ENCODE results near the gene TRPM3. TPM values are rescaled to one million over a fixed set of nuclear protein-coding genes. Genes with fewer than 3 reads are reported as not detected.
"Not testable (repeated sequence)": the region's sequence is repeated elsewhere in the genome, so short reads cannot be mapped to it uniquely, and the experiment has no call there.

Gene TRPM3
- total RNA-seq, 4 donors from 2014 or later: 0.51 to 8.4 (median 3.3) TPM

- H3K9me3 ChIP-seq: no peaks in the 10 kb centered on the region
These were observed 467.3 kb downstream of the TRPM3 start for GRCh38 chr9:70654144-70654543.

GRCh38 chr9:70644627-70645026 is 476.8 kb downstream of the TRPM3 start:
- H3K36me3 ChIP-seq; H3K4me1 ChIP-seq; intact Hi-C loops (cut with DNase I; ENCODE audit: low total_unique reads); H3K4me3 ChIP-seq; H3K27me3 ChIP-seq; H3K27ac ChIP-seq; H3K9me3 ChIP-seq; DNase-seq: not testable (repeated sequence)

More at GRCh38 chr9:70654144-70654543, 467.3 kb downstream of the TRPM3 start:
- Histone ChIP-seq H3K36me3 (no peaks in the 10 kb centered on the region), H3K4me3 (no peak overlapping the region), H3K27ac (no peak overlapping the region), H3K4me1 (no peaks in the 10 kb centered on the region), H3K27me3 (no peaks in the 10 kb centered on the region)
- TF ChIP-seq POLR2A (IDR thresholded peaks at IDR 0.05) (no peak), CTCF (IDR thresholded peaks at IDR 0.05) (no peak)
- no peak for DNase-seq
- intact Hi-C loops (cut with DNase I; ENCODE audit: low total_unique reads): no loop called here

- TF ChIP-seq POLR2A (IDR thresholded peaks at IDR 0.05): no peak
- TF ChIP-seq CTCF (IDR thresholded peaks at IDR 0.05): no peak
- Histone ChIP-seq H3K9me3 (no peaks in the 10 kb centered on the region), H3K36me3 (no peaks in the 10 kb centered on the region), H3K27ac (no peak overlapping the region), H3K27me3 (no peaks in the 10 kb centered on the region), H3K4me3 (no peak overlapping the region), H3K4me1 (no peaks in the 10 kb centered on the region)
- DNase-seq: no peak
- intact Hi-C loops (cut with DNase I; ENCODE audit: low total_unique reads): no loop called here
These were observed 479.1 kb downstream of the TRPM3 start for GRCh38 chr9:70642341-70642740.

- Histone ChIP-seq H3K27me3 (no peaks in the 10 kb centered on the region), H3K4me3 (no peak overlapping the region), H3K9me3 (no peaks in the 10 kb centered on the region), H3K36me3 (no peaks in the 10 kb centered on the region), H3K4me1 (no peaks in the 10 kb centered on the region), H3K27ac (no peak overlapping the region)
- intact Hi-C loops (cut with DNase I; ENCODE audit: low total_unique reads): no loop called here
- DNase-seq: no peak
- TF ChIP-seq CTCF (IDR thresholded peaks at IDR 0.05) (no peak), POLR2A (IDR thresholded peaks at IDR 0.05) (no peak)
These were observed 479.8 kb downstream of the TRPM3 start for GRCh38 chr9:70641631-70642030.

- Histone ChIP-seq H3K9me3 (no peaks in the 10 kb centered on the region), H3K4me3 (no peak overlapping the region), H3K4me1 (no peaks in the 10 kb centered on the region), H3K27ac (no peak overlapping the region), H3K36me3 (no peaks in the 10 kb centered on the region), H3K27me3 (no peaks in the 10 kb centered on the region)
- DNase-seq: no peak
- TF ChIP-seq CTCF (IDR thresholded peaks at IDR 0.05) (no peak), POLR2A (IDR thresholded peaks at IDR 0.05) (no peak)
- intact Hi-C loops (cut with DNase I; ENCODE audit: low total_unique reads): no loop called here
These were observed 480.4 kb downstream of the TRPM3 start for GRCh38 chr9:70641031-70641430.
